ENCODE measurements around the gene LIG1.
A peak's percentile ranks its signal among the peaks of the same experiment; 100 is the strongest.

Gene LIG1

GRCh38 chr19:48181505-48181904 lies 11.4 kb upstream of the LIG1 start:
- no peak for DNase-seq

- DNase-seq = no peak
Observed at GRCh38 chr19:48176226-48176625, 6.1 kb upstream of the LIG1 start.

- DNase-seq = no peak
Observed at GRCh38 chr19:48175578-48175977, 5.4 kb upstream of the LIG1 start.

GRCh38 chr19:48174445-48175030 lies 4.4 kb upstream of the LIG1 start:
- no peak for DNase-seq

GRCh38 chr19:48171710-48172109 lies 1.6 kb upstream of the LIG1 start:
- no peak for DNase-seq

GRCh38 chr19:48170817-48171347 lies 738 bp upstream of the LIG1 start:
- DNase-seq = no peak

GRCh38 chr19:48169578-48169938 lies 586 bp downstream of the LIG1 start:
- peak; percentile 34 for DNase-seq

GRCh38 chr19:48168689-48169088 lies 1.5 kb downstream of the LIG1 start:
- no peak for DNase-seq

GRCh38 chr19:48158210-48158790 lies 11.8 kb downstream of the LIG1 start:
- DNase-seq = no peak

- DNase-seq = no peak
Observed at GRCh38 chr19:48154003-48154402, 16.1 kb downstream of the LIG1 start.

- DNase-seq = peak; percentile 15
Observed at GRCh38 chr19:48152551-48152950, 17.6 kb downstream of the LIG1 start.

GRCh38 chr19:48149430-48149829 lies 20.7 kb downstream of the LIG1 start:
- DNase-seq = no peak

GRCh38 chr19:48148576-48148975 lies 21.6 kb downstream of the LIG1 start:
- no peak for DNase-seq

- DNase-seq = no peak
Observed at GRCh38 chr19:48147597-48148175, 22.5 kb downstream of the LIG1 start.

- no peak for DNase-seq
Observed at GRCh38 chr19:48139053-48139452, 31.1 kb downstream of the LIG1 start.

GRCh38 chr19:48137411-48137810 lies 32.7 kb downstream of the LIG1 start:
- DNase-seq = no peak

- DNase-seq = no peak
Observed at GRCh38 chr19:48136547-48136946, 33.6 kb downstream of the LIG1 start.

GRCh38 chr19:48135411-48135810 lies 34.7 kb downstream of the LIG1 start:
- no peak for DNase-seq

GRCh38 chr19:48133094-48133493 lies 37.0 kb downstream of the LIG1 start:
- no peak for DNase-seq

- DNase-seq = no peak
Observed at GRCh38 chr19:48127561-48127960, 42.6 kb downstream of the LIG1 start.

- no peak for DNase-seq
Observed at GRCh38 chr19:48123907-48124651, 46.1 kb downstream of the LIG1 start.

GRCh38 chr19:48122421-48122820 lies 47.7 kb downstream of the LIG1 start:
- DNase-seq = no peak

GRCh38 chr19:48121909-48122371 lies 48.2 kb downstream of the LIG1 start:
- DNase-seq = peak; percentile 34

- no peak for DNase-seq
Observed at GRCh38 chr19:48121066-48121465, 49.1 kb downstream of the LIG1 start.
